Kidney (tissue), 14 donors: ENCODE measurements around the gene RHOG. TPM values are rescaled to one million over a fixed set of nuclear protein-coding genes. Genes with fewer than 3 reads are reported as not detected.

Source experiments
- DNase-seq, 5 donors: peaks; one replicate each; pipeline ENCODE4 v3.0.0-alpha.2; 2013 to 2020
- FAIRE-seq: peaks from 2 replicates; lab custom pipeline; 2012; peaks lifted over from hg19 to GRCh38; lab: Jason Lieb, UNC
- H3K27ac ChIP-seq, 2 donors: one replicate each; pipeline ENCODE4 v1.7.0; 2013; ENCODE audit warnings: low read depth in 2 of 2, low read length in 2 of 2, inconsistent platforms in 1 of 2
- H3K27me3 ChIP-seq: one replicate; pipeline ENCODE4 v1.7.1; 2013; ENCODE audit warnings: low read length, inconsistent platforms; ENCODE audit not compliant: control insufficient read depth, insufficient read depth
- H3K36me3 ChIP-seq, 3 donors: one replicate each; pipeline versions ENCODE4 v1.7.0 to v1.7.1; 2013; ENCODE audit warnings: low read length in 3 of 3, control low read depth in 1 of 3, inconsistent platforms in 1 of 3; ENCODE audit not compliant: insufficient read depth in 3 of 3, control insufficient read depth in 2 of 3
- H3K4me1 ChIP-seq, 3 donors: one replicate each; pipeline versions ENCODE4 v1.7.0 to v1.7.1; 2013; ENCODE audit warnings: low read length in 3 of 3, inconsistent platforms in 1 of 3, low read depth in 1 of 3; ENCODE audit not compliant: control insufficient read depth in 2 of 3, insufficient read depth in 2 of 3
- H3K4me3 ChIP-seq, 3 donors: one replicate each; pipeline versions ENCODE4 v1.7.0 to v1.8.1; 2013; ENCODE audit warnings: low read length in 3 of 3, control low read depth in 1 of 3, inconsistent platforms in 1 of 3
- H3K9ac ChIP-seq, 3 donors: one replicate each; pipeline versions ENCODE4 v1.7.0 to v1.7.1; 2013; ENCODE audit warnings: low read length in 3 of 3, control low read depth in 1 of 3, inconsistent platforms in 1 of 3
- H3K9me3 ChIP-seq, 3 donors: one replicate each; pipeline versions ENCODE4 v1.7.0 to v1.7.1; 2013; ENCODE audit warnings: low read length in 3 of 3, control low read depth in 1 of 3, inconsistent platforms in 1 of 3; ENCODE audit not compliant: control insufficient read depth in 2 of 3, insufficient read depth in 1 of 3
- CTCF ChIP-seq: IDR thresholded peaks from 3 replicates; pipeline ENCODE4 v1.5.1; 2012; ENCODE audit warnings: mild to moderate bottlenecking, moderate library complexity, borderline replicate concordance; ENCODE audit not compliant: insufficient read depth; ENCODE audit errors: extremely low read depth
- intact Hi-C: fragments of 100-400 bp; cut with DNase I; formaldehyde crosslinking; loops from one replicate; pipeline ENCODE4 v1.11.1; 2022
- polyA plus RNA-seq: library from polyadenylated mRNA; stranded (reverse); fragments of 350-450 nt; fragmentation: Illumina TruSeq; extraction: RNeasy Lipid Tissue Mini Kit (QIAGEN cat#74804); gene quantifications from one replicate; pipeline ENCODE4 v1.2.3, GENCODE V29; 2014; ENCODE audit warnings: low read depth, low replicate concordance; ENCODE audit not compliant: insufficient read depth
- total RNA-seq: library from RNA; stranded (reverse); fragmentation: NEBNext Ultra II Directional; extraction: Animal tissue kit (Norgen Biotek cat#: 25700); gene quantifications from one replicate; pipeline ENCODE4 v1.2.1, GENCODE V29; 2021
- donor health status: control.
- donor health status: control.
- donor health status: control.
- donor health status: control.
- donor health status: control.
- donor health status: DM: yes; HTN: yes; CAD: no.
- donor health status: Normal renal cell carcinoma (clear cell type).

Gene RHOG
- total and polyA plus RNA-seq, 2 donors from 2014 or later: 43.1 to 56.0 TPM

- intact Hi-C loops: no loop called here
- H3K4me3 ChIP-seq: no peak overlapping the region
- no peak for FAIRE-seq
- H3K9ac ChIP-seq: no peak overlapping the region
- no peak overlapping the region for H3K27ac ChIP-seq
- no peak for TF ChIP-seq CTCF
- no peaks in the 10 kb centered on the region for H3K27me3 ChIP-seq
- no peak for DNase-seq
- H3K9me3 ChIP-seq: no peaks in the 10 kb centered on the region
- peaks cover 0 to 31% (median 9%) of the 10 kb centered on the region in 3 donors for H3K4me1 ChIP-seq
- H3K36me3 ChIP-seq: no peaks in the 10 kb centered on the region
Measured at GRCh38 chr11:3834664-3835461, 5.9 kb downstream of the RHOG start.

GRCh38 chr11:3834349-3834663, 6.5 kb downstream of the RHOG start:
- DNase-seq: no peak
- H3K36me3 ChIP-seq: no peaks in the 10 kb centered on the region
- no peak for FAIRE-seq
- no peaks in the 10 kb centered on the region for H3K27me3 ChIP-seq
- no peak overlapping the region for H3K9ac ChIP-seq
- no peak overlapping the region for H3K27ac ChIP-seq
- H3K4me1 ChIP-seq: peaks cover 0 to 26% (median 5%) of the 10 kb centered on the region in 3 donors
- no peak overlapping the region for H3K4me3 ChIP-seq
- no peaks in the 10 kb centered on the region for H3K9me3 ChIP-seq
- intact Hi-C loops: no loop called here
- no peak for TF ChIP-seq CTCF

GRCh38 chr11:3833449-3833848, 7.3 kb downstream of the RHOG start:
- DNase-seq (no peak), FAIRE-seq (no peak)
- intact Hi-C loops: no loop called here
- H3K36me3 ChIP-seq: no peaks in the 10 kb centered on the region
- H3K4me3 ChIP-seq: no peak overlapping the region
- peaks cover 0 to 26% (median 5%) of the 10 kb centered on the region in 3 donors for H3K4me1 ChIP-seq
- no peaks in the 10 kb centered on the region for H3K27me3 ChIP-seq
- no peak overlapping the region for H3K27ac ChIP-seq
- no peak for TF ChIP-seq CTCF
- H3K9ac ChIP-seq: no peak overlapping the region
- no peaks in the 10 kb centered on the region for H3K9me3 ChIP-seq
